ENCODE data around the gene OXER1. TPM values are rescaled to one million over a fixed set of nuclear protein-coding genes. Genes with fewer than 3 reads are reported as not detected.

The OXER1 gene
- total RNA-seq, 4 donors from 2014 or later = 8.2 to 25.0 (median 14.5) TPM

DNA sequence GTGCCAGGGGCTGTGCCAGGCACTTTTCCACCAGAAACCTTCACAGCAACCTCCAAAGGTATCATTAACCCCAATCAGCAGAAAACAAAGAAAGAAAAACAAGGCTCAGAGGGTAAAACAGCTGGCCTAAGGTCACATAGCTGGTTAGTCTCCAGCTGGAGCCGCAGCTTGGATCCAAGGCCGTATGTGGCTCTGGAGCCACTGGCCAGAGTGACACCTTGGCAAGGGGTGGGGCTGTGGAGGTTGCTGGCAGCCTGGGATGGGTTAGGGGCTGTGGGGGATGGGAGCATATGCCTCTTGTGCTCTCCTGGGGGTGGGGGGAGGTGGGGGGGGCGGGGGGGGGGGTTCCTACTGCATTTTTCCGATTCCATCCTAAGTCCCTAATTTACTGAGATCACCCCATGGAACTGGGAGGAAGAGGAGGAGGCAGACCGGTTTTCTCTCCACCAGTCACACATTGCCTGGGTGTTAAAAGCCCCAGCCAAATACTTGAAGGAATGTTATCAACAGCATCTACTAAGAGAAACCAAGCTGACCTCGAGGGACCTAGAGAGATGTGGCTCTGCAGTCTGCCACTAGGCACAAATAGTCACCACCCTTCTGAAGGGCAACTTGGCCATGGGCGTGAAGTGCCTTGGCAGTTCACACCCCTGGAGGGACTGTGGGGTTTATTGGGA is 20.4 kb upstream of the OXER1 start:
- H3K4me1 ChIP-seq = no peaks in the 10 kb centered on the region
- H3K36me3 ChIP-seq = peaks cover 0 to 17% (median 0%) of the 10 kb centered on the region in 3 donors
- H3K4me3 ChIP-seq = no peak overlapping the region

DNA sequence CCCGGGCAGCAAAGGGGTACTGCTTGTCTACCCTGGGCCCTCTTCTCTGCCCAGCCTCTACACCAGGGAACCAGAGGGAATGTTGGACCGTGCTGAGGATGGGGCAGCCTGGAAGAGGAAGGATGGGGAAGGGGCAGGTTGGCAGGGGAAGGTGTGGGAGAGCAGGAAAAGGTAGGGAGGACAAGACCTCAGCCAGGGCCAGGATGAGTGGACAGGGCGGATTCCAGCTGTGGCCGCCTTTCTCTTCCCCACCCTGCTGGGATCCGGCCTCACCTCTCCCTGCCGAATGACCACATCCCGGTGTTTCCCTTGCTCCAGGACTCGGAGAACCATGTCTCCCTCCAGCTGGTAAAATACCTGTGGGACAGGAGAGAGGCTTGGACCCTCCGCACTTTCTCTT is 19.6 kb upstream of the OXER1 start:
- Histone ChIP-seq H3K4me1 (no peaks in the 10 kb centered on the region), H3K27me3 (no peaks in the 10 kb centered on the region), H3K27ac (no peak overlapping the region), H3K9me3 (no peaks in the 10 kb centered on the region), H3K4me3 (no peak overlapping the region), H3K36me3 (peaks cover 0 to 17% (median 0%) of the 10 kb centered on the region in 3 donors)
- no peak for TF ChIP-seq POLR2A (IDR thresholded peaks at IDR 0.05)
- TF ChIP-seq, protein P1, sequence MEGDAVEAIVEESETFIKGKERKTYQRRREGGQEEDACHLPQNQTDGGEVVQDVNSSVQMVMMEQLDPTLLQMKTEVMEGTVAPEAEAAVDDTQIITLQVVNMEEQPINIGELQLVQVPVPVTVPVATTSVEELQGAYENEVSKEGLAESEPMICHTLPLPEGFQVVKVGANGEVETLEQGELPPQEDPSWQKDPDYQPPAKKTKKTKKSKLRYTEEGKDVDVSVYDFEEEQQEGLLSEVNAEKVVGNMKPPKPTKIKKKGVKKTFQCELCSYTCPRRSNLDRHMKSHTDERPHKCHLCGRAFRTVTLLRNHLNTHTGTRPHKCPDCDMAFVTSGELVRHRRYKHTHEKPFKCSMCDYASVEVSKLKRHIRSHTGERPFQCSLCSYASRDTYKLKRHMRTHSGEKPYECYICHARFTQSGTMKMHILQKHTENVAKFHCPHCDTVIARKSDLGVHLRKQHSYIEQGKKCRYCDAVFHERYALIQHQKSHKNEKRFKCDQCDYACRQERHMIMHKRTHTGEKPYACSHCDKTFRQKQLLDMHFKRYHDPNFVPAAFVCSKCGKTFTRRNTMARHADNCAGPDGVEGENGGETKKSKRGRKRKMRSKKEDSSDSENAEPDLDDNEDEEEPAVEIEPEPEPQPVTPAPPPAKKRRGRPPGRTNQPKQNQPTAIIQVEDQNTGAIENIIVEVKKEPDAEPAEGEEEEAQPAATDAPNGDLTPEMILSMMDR (IDR thresholded peaks at IDR 0.05) = no peak
- DNase-seq = peak in 1 of 3 donors; percentile 30

More for the DNA sequence above, 20.4 kb upstream of the OXER1 start:
- no peak overlapping the region for H3K27ac ChIP-seq
- H3K9me3 ChIP-seq = no peaks in the 10 kb centered on the region
- DNase-seq = peak in 1 of 3 donors; percentile 36
- H3K27me3 ChIP-seq = no peaks in the 10 kb centered on the region
- TF ChIP-seq POLR2A (IDR thresholded peaks at IDR 0.05) = no peak
- TF ChIP-seq, protein P1 (IDR thresholded peaks at IDR 0.05) = no peak

DNA sequence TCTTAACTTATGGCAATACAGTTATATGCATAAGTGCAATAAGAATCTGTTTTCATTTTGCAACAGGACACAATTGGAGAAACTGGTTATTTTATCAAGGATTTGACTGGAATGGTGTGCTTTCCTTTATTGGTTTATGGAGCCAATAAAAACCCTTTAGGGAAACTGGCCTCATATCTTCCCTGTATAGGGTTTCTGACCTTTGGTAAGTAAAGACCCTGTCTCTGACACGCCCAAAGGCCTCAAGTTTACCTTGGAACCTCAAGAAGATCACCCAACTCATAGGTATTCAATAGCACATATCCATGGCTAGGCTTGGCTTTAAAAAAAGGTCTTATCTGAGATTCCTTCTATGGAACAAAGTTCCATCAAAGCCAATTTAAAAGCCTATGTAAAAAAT is 17.2 kb upstream of the OXER1 start:
- Histone ChIP-seq H3K4me1 (no peaks in the 10 kb centered on the region), H3K4me3 (no peak overlapping the region), H3K27ac (no peak overlapping the region), H3K36me3 (peaks cover 0 to 17% (median 0%) of the 10 kb centered on the region in 3 donors), H3K9me3 (no peaks in the 10 kb centered on the region), H3K27me3 (no peaks in the 10 kb centered on the region)
- peak in 1 of 3 donors; percentile 33 for DNase-seq
- no peak for TF ChIP-seq POLR2A (IDR thresholded peaks at IDR 0.05)
- TF ChIP-seq, protein P1 (IDR thresholded peaks at IDR 0.05) = no peak

DNA sequence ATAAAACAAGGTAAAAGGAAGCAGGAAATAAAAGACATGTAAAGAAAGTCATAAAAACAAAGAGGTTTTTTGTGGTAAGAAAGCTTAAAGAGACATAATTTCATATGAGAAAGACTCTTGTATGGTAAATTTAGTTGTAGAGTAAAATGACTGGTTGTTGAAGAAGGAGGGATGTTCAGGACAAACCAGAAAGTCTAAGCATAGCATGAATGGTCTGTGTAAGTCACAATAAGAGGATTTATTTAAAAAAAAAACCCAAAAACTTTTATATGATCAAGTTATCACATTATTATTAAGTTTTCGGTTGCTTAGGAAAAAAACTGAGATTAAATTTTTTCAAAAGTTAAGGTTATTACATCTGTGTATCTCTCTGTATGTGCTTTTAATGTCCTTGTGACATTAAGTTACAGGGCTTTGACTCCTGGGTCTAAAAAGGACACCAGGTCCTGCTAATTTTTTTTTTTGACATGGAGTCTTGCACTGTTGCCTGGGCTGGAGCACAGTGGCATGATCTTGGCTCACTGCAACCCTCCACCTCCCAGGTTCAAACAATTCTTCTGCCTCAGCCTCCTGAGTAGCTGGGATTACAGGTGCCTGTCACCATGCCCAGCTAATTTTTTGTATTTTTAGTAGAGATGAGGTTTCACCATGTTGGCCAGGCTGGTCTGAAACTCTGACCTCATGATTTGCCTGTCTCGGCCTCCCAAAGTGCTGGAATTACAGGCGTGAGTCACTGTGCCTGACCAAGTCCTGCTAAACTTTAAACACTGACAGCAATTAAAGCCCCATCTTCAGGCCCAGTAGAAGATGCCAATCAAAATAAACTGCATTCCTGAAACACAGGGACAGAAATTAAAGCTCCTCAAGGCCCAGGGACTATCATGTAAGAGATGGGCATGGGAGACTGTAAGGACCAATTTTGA is 14.2 kb upstream of the OXER1 start:
- Histone ChIP-seq H3K4me1 (no peaks in the 10 kb centered on the region), H3K27me3 (no peaks in the 10 kb centered on the region), H3K36me3 (peaks cover 0 to 12% (median 0%) of the 10 kb centered on the region in 3 donors), H3K4me3 (no peak overlapping the region), H3K27ac (no peak overlapping the region), H3K9me3 (no peaks in the 10 kb centered on the region)
- peak in 1 of 3 donors; percentile 34 for DNase-seq
- TF ChIP-seq, protein P1 (IDR thresholded peaks at IDR 0.05) = no peak
- no peak for TF ChIP-seq POLR2A (IDR thresholded peaks at IDR 0.05)

DNA sequence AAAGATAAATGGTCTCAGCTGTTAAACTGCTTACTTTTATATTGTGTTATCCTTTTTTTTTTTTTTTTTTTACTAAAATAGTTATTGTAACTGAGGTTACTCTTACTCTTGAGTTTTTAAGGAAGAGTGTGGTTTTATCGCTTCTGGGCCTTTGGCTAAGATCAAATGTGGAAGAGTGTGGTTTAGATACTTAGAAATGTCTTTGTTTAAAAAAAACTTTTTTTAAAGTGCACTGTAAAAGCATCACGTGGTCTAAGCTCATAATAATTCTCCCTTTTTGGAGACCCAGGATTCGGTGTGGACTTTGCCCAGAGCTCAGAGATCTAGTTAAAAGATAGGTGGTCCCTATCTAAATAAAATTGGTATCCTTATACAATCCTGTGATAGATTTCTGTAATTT is 11.9 kb upstream of the OXER1 start:
- no peaks in the 10 kb centered on the region for H3K36me3 ChIP-seq
- H3K4me3 ChIP-seq = no peak overlapping the region
- DNase-seq = no peak
- H3K9me3 ChIP-seq = no peaks in the 10 kb centered on the region
- TF ChIP-seq POLR2A (IDR thresholded peaks at IDR 0.05) = no peak
- no peaks in the 10 kb centered on the region for H3K4me1 ChIP-seq
- no peaks in the 10 kb centered on the region for H3K27me3 ChIP-seq
- H3K27ac ChIP-seq = no peak overlapping the region

DNA sequence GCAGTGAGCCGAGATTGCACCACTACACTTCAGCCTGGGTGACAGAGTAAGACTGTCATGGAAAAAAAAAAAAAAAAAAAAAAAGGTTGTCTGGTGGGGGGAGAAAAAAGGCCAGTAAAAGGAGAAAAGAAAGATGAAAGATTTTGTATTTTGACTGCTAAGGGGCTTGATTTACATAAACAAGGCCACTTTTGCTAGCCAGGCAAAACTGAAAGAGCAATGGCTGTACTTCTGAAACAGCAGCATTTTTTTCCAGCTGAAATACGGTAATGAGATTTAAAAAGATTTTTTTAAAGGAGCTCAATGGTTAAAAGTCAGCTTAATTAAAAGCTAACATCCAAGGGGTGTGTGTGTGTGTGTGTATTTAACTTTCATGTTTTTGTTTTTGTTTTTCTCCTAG is 11.3 kb upstream of the OXER1 start:
- DNase-seq = peak in 1 of 3 donors; percentile 15
- Histone ChIP-seq H3K4me1 (no peaks in the 10 kb centered on the region), H3K27me3 (no peaks in the 10 kb centered on the region), H3K36me3 (no peaks in the 10 kb centered on the region), H3K27ac (no peak overlapping the region), H3K9me3 (no peaks in the 10 kb centered on the region), H3K4me3 (no peak overlapping the region)
- TF ChIP-seq, protein P1 (IDR thresholded peaks at IDR 0.05) = no peak
- TF ChIP-seq POLR2A (IDR thresholded peaks at IDR 0.05) = no peak
